ENCODE data around the gene KNL1. TPM values are rescaled to one million over a fixed set of nuclear protein-coding genes. Genes with fewer than 3 reads are reported as not detected.

KNL1 gene, protein sequence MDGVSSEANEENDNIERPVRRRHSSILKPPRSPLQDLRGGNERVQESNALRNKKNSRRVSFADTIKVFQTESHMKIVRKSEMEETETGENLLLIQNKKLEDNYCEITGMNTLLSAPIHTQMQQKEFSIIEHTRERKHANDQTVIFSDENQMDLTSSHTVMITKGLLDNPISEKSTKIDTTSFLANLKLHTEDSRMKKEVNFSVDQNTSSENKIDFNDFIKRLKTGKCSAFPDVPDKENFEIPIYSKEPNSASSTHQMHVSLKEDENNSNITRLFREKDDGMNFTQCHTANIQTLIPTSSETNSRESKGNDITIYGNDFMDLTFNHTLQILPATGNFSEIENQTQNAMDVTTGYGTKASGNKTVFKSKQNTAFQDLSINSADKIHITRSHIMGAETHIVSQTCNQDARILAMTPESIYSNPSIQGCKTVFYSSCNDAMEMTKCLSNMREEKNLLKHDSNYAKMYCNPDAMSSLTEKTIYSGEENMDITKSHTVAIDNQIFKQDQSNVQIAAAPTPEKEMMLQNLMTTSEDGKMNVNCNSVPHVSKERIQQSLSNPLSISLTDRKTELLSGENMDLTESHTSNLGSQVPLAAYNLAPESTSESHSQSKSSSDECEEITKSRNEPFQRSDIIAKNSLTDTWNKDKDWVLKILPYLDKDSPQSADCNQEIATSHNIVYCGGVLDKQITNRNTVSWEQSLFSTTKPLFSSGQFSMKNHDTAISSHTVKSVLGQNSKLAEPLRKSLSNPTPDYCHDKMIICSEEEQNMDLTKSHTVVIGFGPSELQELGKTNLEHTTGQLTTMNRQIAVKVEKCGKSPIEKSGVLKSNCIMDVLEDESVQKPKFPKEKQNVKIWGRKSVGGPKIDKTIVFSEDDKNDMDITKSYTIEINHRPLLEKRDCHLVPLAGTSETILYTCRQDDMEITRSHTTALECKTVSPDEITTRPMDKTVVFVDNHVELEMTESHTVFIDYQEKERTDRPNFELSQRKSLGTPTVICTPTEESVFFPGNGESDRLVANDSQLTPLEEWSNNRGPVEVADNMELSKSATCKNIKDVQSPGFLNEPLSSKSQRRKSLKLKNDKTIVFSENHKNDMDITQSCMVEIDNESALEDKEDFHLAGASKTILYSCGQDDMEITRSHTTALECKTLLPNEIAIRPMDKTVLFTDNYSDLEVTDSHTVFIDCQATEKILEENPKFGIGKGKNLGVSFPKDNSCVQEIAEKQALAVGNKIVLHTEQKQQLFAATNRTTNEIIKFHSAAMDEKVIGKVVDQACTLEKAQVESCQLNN (N-terminal part only)
- polyA plus RNA-seq (2013, experiment 1 of 2): 11.4 TPM
- polyA plus RNA-seq (2013, experiment 2 of 2): 10.9 TPM

DNA sequence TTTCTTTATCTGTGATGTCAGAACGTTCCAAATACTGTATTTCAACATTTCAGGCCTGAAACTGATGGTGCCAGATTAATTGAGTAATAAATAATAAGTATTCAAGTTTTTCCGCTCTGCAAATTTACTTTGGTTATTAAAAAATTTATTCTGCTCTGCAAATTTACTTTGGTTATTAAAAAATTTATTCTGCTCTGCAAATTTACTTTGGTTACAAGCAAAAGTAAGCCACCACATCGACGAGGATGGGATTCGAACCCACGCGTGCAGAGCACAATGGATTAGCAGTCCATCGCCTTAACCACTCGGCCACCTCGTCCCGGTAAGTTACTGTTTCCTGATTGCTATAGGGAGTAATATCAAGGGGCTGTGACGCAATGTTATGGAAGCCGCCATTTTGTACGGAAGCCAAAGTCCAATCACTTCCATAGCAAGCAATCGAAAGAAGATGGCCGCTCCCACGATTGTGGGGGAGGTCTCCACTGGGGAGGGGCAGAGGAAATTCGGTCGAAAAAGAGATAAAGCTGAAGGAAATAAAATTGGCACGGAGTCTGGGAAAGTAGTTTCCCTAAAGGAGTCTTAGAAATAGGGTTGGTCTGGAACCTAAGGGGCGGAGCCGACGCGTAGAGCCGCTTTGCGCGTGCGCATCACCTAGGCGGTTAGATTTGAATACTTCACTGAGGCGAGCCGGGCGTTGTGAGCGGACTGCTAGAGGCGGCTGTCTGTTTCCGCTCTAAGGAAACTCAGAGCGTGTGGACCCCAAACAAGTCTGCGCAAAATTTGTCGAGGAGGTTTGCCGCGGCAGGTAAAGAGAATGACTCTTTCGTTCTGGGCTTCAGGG, at the start of gene KNL1:
KNL1 (plus strand) TSS at position 662 of the 841 bp plus-strand sequence. CDS start 8,683 bp downstream, outside the sequence.
- peak within 1 kb of the TSS; percentile 67 for H3K4me2 ChIP-seq (ENCODE audit: low read length)
- peak; percentile 97 for DNase-seq
- H2BK120ac ChIP-seq (ENCODE audit: low read depth, low read length): no peak within 1 kb of the TSS
- peak within 1 kb of the TSS; percentile 93 for H3K56ac ChIP-seq (ENCODE audit: low read length)
- H3K27me3 ChIP-seq (ENCODE audit: insufficient read depth, low read length, poor library complexity): no peaks in the 10 kb centered on the region
- H3K79me1 ChIP-seq (ENCODE audit: low read length): peaks cover 6% of the 10 kb centered on the region
- peak within 1 kb of the TSS; percentile 64 for H3K18ac ChIP-seq (ENCODE audit: low read length)
- no CpG with 5 or more reads among the region's 41 CpGs for WGBS (ENCODE audit: extremely low coverage, insufficient coverage, low lambda C conversion rate)
- H4K8ac ChIP-seq (ENCODE audit: low read depth, low read length): no peak within 1 kb of the TSS
- H3K79me2 ChIP-seq (ENCODE audit: control insufficient read depth, insufficient read depth, low read length): peaks cover 2% of the 10 kb centered on the region
- no peaks in the 10 kb centered on the region for H3K4me1 ChIP-seq (ENCODE audit: control insufficient read depth, low read depth, low read length)
- H2BK15ac ChIP-seq (replicated peaks; ENCODE audit: low read depth): no peak within 1 kb of the TSS
- peak within 1 kb of the TSS; percentile 88 for H3K4ac ChIP-seq (ENCODE audit: low read depth, low read length)
- H3K4me3 ChIP-seq (ENCODE audit: low read length): peak within 1 kb of the TSS; percentile 94
- H2BK5ac ChIP-seq (ENCODE audit: low read length): peak within 1 kb of the TSS; percentile 69
- peak within 1 kb of the TSS; percentile 96 for H3K27ac ChIP-seq (ENCODE audit: low read depth, low read length)
- peak within 1 kb of the TSS; percentile 97 for H4K5ac ChIP-seq (ENCODE audit: low read length)
- H3K9ac ChIP-seq (ENCODE audit: low read length): peak within 1 kb of the TSS; percentile 88
- no peaks in the 10 kb centered on the region for H3K36me3 ChIP-seq (ENCODE audit: control insufficient read depth, insufficient read depth, low read length)
- H2AK5ac ChIP-seq (ENCODE audit: low read length): no peak within 1 kb of the TSS
- H3K23ac ChIP-seq (ENCODE audit: low read length): no peak within 1 kb of the TSS

DNA sequence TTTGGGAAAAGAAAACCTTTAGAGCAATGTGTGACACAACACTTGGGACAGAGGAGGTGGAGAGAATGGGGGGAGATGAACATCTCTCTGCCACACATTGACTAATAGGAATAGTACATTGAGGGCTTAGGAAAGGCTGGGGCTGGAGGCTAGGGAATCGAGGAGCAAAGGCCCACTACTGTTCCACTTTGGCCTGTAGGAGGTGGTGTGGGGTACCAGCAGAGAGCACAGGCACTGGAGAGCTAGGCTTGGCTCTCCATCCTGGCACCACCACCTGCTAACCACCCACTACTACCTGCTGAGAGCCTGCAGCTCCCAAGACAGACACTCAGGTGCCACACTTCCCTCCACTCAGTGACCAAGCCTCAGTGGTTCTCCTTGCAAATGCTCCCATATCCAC, 48.6 kb upstream of the KNL1 start:
- Histone ChIP-seq H3K4ac (ENCODE audit: low read depth, low read length) (no peak overlapping the region), H3K4me1 (ENCODE audit: control insufficient read depth, low read depth, low read length) (no peaks in the 10 kb centered on the region)
- no CpG with 5 or more reads among the region's 1 CpG for WGBS (ENCODE audit: extremely low coverage, insufficient coverage, low lambda C conversion rate)

DNA sequence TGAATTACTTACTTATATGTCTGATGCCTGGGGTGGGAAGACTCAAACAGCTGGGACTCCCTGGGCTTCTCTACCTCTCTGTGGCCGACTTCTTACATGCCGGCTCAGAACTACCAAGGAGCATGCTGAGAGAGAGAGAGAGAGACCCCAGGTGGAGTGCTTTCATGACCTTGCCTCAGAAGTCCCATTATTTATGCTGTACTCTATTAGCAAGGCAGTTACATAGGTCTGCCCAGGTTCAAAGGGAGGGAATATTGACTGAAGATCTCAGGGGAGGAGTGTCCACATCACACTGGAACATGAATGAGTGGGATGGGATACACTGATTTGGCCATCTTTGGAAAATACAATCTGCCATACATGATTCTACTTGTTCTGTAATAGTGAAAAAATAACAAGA, 45.4 kb upstream of the KNL1 start:
- H3K9ac ChIP-seq (ENCODE audit: low read length): no peak overlapping the region
- H3K56ac ChIP-seq (ENCODE audit: low read length): no peak overlapping the region
- no peak overlapping the region for H3K4ac ChIP-seq (ENCODE audit: low read depth, low read length)
- no peak overlapping the region for H3K23ac ChIP-seq (ENCODE audit: low read length)
- H2BK120ac ChIP-seq (ENCODE audit: low read depth, low read length): no peak overlapping the region
- no peak overlapping the region for H4K5ac ChIP-seq (ENCODE audit: low read length)
- no peak overlapping the region for H2BK15ac ChIP-seq (replicated peaks; ENCODE audit: low read depth)
- no peak overlapping the region for H2AK5ac ChIP-seq (ENCODE audit: low read length)
- no peak for DNase-seq
- H3K27ac ChIP-seq (ENCODE audit: low read depth, low read length): no peak overlapping the region
- H3K79me2 ChIP-seq (ENCODE audit: control insufficient read depth, insufficient read depth, low read length): no peaks in the 10 kb centered on the region
- H4K8ac ChIP-seq (ENCODE audit: low read depth, low read length): no peak overlapping the region
- H3K4me2 ChIP-seq (ENCODE audit: low read length): no peak overlapping the region
- H3K4me1 ChIP-seq (ENCODE audit: control insufficient read depth, low read depth, low read length): no peaks in the 10 kb centered on the region
- H3K4me3 ChIP-seq (ENCODE audit: low read length): no peak overlapping the region
- no peaks in the 10 kb centered on the region for H3K27me3 ChIP-seq (ENCODE audit: insufficient read depth, low read length, poor library complexity)
- H3K79me1 ChIP-seq (ENCODE audit: low read length): no peaks in the 10 kb centered on the region
- no peak overlapping the region for H3K18ac ChIP-seq (ENCODE audit: low read length)
- no peak overlapping the region for H2BK5ac ChIP-seq (ENCODE audit: low read length)
- no peaks in the 10 kb centered on the region for H3K36me3 ChIP-seq (ENCODE audit: control insufficient read depth, insufficient read depth, low read length)
- no CpG with 5 or more reads among the region's 2 CpGs for WGBS (ENCODE audit: extremely low coverage, insufficient coverage, low lambda C conversion rate)

More for the DNA sequence above, 48.6 kb upstream of the KNL1 start:
- Histone ChIP-seq H4K5ac (ENCODE audit: low read length) (no peak overlapping the region), H3K18ac (ENCODE audit: low read length) (no peak overlapping the region), H3K56ac (ENCODE audit: low read length) (no peak overlapping the region), H3K79me2 (ENCODE audit: control insufficient read depth, insufficient read depth, low read length) (no peaks in the 10 kb centered on the region), H3K27ac (ENCODE audit: low read depth, low read length) (no peak overlapping the region), H2BK15ac (replicated peaks; ENCODE audit: low read depth) (no peak overlapping the region), H2AK5ac (ENCODE audit: low read length) (no peak overlapping the region), H3K9ac (ENCODE audit: low read length) (no peak overlapping the region), H3K23ac (ENCODE audit: low read length) (no peak overlapping the region), H2BK5ac (ENCODE audit: low read length) (no peak overlapping the region), H4K8ac (ENCODE audit: low read depth, low read length) (no peak overlapping the region), H3K27me3 (ENCODE audit: insufficient read depth, low read length, poor library complexity) (no peaks in the 10 kb centered on the region), H3K4me2 (ENCODE audit: low read length) (no peak overlapping the region), H2BK120ac (ENCODE audit: low read depth, low read length) (no peak overlapping the region), H3K36me3 (ENCODE audit: control insufficient read depth, insufficient read depth, low read length) (no peaks in the 10 kb centered on the region), H3K4me3 (ENCODE audit: low read length) (no peak overlapping the region), H3K79me1 (ENCODE audit: low read length) (no peaks in the 10 kb centered on the region)
- DNase-seq: peak; percentile 20

DNA sequence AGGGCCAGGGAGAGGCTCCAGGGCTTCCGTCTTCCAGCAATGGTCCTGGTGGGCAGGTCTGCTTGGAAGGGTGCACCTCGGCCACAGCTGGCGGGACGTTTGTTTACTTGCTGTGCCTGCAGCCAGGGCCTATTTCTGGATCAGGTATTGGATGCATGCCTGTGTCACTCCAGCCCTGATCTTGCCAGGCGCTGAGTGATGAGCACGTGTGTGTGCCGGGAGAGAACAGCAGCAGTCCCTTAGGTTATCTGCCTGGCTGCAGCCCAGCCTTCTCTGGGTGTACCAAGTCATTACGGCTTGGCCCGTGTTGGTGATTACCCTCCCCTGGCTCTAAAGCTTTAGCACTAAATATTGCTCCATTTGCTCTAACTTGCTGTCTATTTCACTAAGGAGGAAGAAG, 44.2 kb upstream of the KNL1 start:
- H3K4me1 ChIP-seq (ENCODE audit: control insufficient read depth, low read depth, low read length): no peaks in the 10 kb centered on the region
- no peak overlapping the region for H2BK5ac ChIP-seq (ENCODE audit: low read length)
- H3K56ac ChIP-seq (ENCODE audit: low read length): no peak overlapping the region
- no peak overlapping the region for H4K8ac ChIP-seq (ENCODE audit: low read depth, low read length)
- no peak overlapping the region for H3K9ac ChIP-seq (ENCODE audit: low read length)
- no peak overlapping the region for H4K5ac ChIP-seq (ENCODE audit: low read length)
- H3K27me3 ChIP-seq (ENCODE audit: insufficient read depth, low read length, poor library complexity): no peaks in the 10 kb centered on the region
- H3K4ac ChIP-seq (ENCODE audit: low read depth, low read length): no peak overlapping the region
- no peaks in the 10 kb centered on the region for H3K79me2 ChIP-seq (ENCODE audit: control insufficient read depth, insufficient read depth, low read length)
- H2AK5ac ChIP-seq (ENCODE audit: low read length): no peak overlapping the region
- no peaks in the 10 kb centered on the region for H3K79me1 ChIP-seq (ENCODE audit: low read length)
- H3K4me3 ChIP-seq (ENCODE audit: low read length): no peak overlapping the region
- no peak overlapping the region for H3K23ac ChIP-seq (ENCODE audit: low read length)
- H2BK15ac ChIP-seq (replicated peaks; ENCODE audit: low read depth): no peak overlapping the region
- no CpG with 5 or more reads among the region's 9 CpGs for WGBS (ENCODE audit: extremely low coverage, insufficient coverage, low lambda C conversion rate)
- no peak overlapping the region for H3K4me2 ChIP-seq (ENCODE audit: low read length)
- no peak overlapping the region for H3K27ac ChIP-seq (ENCODE audit: low read depth, low read length)
- H2BK120ac ChIP-seq (ENCODE audit: low read depth, low read length): no peak overlapping the region
- no peak for DNase-seq
- no peak overlapping the region for H3K18ac ChIP-seq (ENCODE audit: low read length)
- no peaks in the 10 kb centered on the region for H3K36me3 ChIP-seq (ENCODE audit: control insufficient read depth, insufficient read depth, low read length)

All from mesendoderm (in vitro differentiated cells).